OCI-M1 (cell line): ENCODE results near the gene COL10A1.
A peak's percentile ranks its signal among the peaks of the same experiment; 100 is the strongest.

ENCODE experiments used
- DNase-seq: peaks from one replicate; lab custom pipeline; 2025; lab: John Stamatoyannopoulos, UW

The COL10A1 gene

GRCh38 chr6:116126032-116126431 is at the start of gene COL10A1:
Gene COL10A1, minus strand, starts transcription at chr6:116126132. Its CDS starts 640 bp downstream, at chr6:116125492.
- DNase-seq = no peak

- DNase-seq = no peak
These were observed 49.4 kb upstream of the COL10A1 start for GRCh38 chr6:116175344-116175743.

- no peak for DNase-seq
These were observed 48.0 kb upstream of the COL10A1 start for GRCh38 chr6:116173928-116174327.

GRCh38 chr6:116170358-116171057 is 44.6 kb upstream of the COL10A1 start:
- DNase-seq = no peak

- no peak for DNase-seq
These were observed 43.9 kb upstream of the COL10A1 start for GRCh38 chr6:116169880-116170279.

GRCh38 chr6:116168148-116168547 is 42.2 kb upstream of the COL10A1 start:
- DNase-seq = no peak

GRCh38 chr6:116166369-116166768 is 40.4 kb upstream of the COL10A1 start:
- DNase-seq = no peak

- no peak for DNase-seq
These were observed 39.7 kb upstream of the COL10A1 start for GRCh38 chr6:116165596-116165995.

- no peak for DNase-seq
These were observed 34.0 kb upstream of the COL10A1 start for GRCh38 chr6:116159782-116160524.

- no peak for DNase-seq
These were observed 32.7 kb upstream of the COL10A1 start for GRCh38 chr6:116158641-116159040.

- DNase-seq = no peak
These were observed 31.5 kb upstream of the COL10A1 start for GRCh38 chr6:116157391-116157790.

- peak; percentile 81 for DNase-seq
These were observed 30.7 kb upstream of the COL10A1 start for GRCh38 chr6:116156405-116157326.

- DNase-seq = no peak
These were observed 29.0 kb upstream of the COL10A1 start for GRCh38 chr6:116154887-116155286.

- peak; percentile 11 for DNase-seq
These were observed 26.7 kb upstream of the COL10A1 start for GRCh38 chr6:116152620-116153019.

GRCh38 chr6:116145803-116146675 is 20.1 kb upstream of the COL10A1 start:
- DNase-seq = no peak

- DNase-seq = peak; percentile 43
These were observed 18.7 kb upstream of the COL10A1 start for GRCh38 chr6:116144605-116145004.

- DNase-seq = peak; percentile 16
These were observed 14.0 kb upstream of the COL10A1 start for GRCh38 chr6:116139917-116140316.

- no peak for DNase-seq
These were observed 11.0 kb upstream of the COL10A1 start for GRCh38 chr6:116136933-116137340.

GRCh38 chr6:116136373-116136772 is 10.4 kb upstream of the COL10A1 start:
- DNase-seq = no peak

- DNase-seq = no peak
These were observed 7.5 kb upstream of the COL10A1 start for GRCh38 chr6:116133453-116133852.

GRCh38 chr6:116127771-116128493 is 2.0 kb upstream of the COL10A1 start:
- no peak for DNase-seq
